Sigmoid colon (tissue), 4 donors: Measurements from ENCODE around the gene FRAS1.

Experiments
- EP300 ChIP-seq, 4 donors: sonication (generic); formaldehyde crosslinking; IDR thresholded peaks; one replicate each; pipeline ENCODE4 v1.6.1; 2017; ENCODE audit warnings: antibody characterized with exemption in 4 of 4
- POLR2A ChIP-seq, 2 donors: fragments of 450-650 bp; IDR thresholded peaks; one replicate each; pipeline ENCODE4 v1.6.1; 2016; ENCODE audit warnings: antibody characterized with exemption in 2 of 2, mild to moderate bottlenecking in 2 of 2, moderate library complexity in 2 of 2

DNA sequence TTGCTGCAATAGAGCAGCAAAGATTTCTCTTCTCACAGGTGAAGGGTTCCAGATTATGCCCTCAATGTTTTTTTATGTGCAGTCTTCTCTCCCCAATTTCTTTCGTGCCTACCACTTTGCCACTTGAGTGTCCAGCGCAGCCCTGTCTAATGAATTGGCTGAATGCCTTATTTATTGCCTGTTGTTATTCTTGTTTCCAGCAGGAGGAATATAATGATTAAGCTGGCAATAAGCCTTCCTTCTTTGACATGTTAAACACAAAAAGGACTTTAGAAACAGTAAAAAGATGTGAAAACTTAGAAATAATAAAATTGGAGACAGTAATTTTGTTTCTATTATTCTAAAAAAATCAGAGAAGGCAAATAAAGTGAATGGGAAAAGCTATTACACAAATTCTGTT, 34.6 kb upstream of the FRAS1 start:
- TF ChIP-seq POLR2A (IDR thresholded peaks at IDR 0.05) (no peak), EP300 (IDR thresholded peaks at IDR 0.05) (no peak)
